ENCODE measurements around the gene NANS.
"Not testable (repeated sequence)": the region's sequence is repeated elsewhere in the genome, so short reads cannot be mapped to it uniquely, and the experiment has no call there.

The NANS gene

GRCh38 chr9:98076514-98076890 lies 20.0 kb downstream of the NANS start:
- not testable (repeated sequence) for DNase-seq (ENCODE audit: low read depth in 1 of 2, low spot score in 1 of 2)

DNA sequence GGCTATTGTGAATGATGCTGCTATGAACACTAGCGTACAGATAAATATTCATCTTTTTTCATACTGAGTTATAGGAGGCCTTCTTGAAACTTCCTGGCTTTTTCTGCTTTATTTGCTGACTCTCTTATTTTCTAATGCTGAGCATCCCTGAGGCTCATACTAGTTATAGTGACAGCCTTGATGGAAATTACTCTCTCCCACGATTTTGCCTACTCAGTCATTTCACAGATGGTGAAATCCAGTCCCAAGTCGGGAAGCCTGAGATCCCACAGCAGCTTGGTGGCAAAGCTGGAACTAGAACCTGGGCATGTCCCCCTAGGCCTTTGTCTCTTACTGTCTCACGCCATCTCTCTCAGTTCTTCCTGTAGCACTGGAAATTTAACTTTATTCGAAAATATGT lies 22.4 kb downstream of the NANS start:
- DNase-seq (ENCODE audit: low read depth in 1 of 2, low spot score in 1 of 2) = no peak

GRCh38 chr9:98080326-98080725 lies 23.8 kb downstream of the NANS start:
- DNase-seq (ENCODE audit: low read depth in 1 of 2, low spot score in 1 of 2) = no peak

GRCh38 chr9:98080780-98081179 lies 24.2 kb downstream of the NANS start:
- DNase-seq (ENCODE audit: low read depth in 1 of 2, low spot score in 1 of 2) = no peak

GRCh38 chr9:98081477-98082219 lies 25.1 kb downstream of the NANS start:
- no peak for DNase-seq (ENCODE audit: low read depth in 1 of 2, low spot score in 1 of 2)

- no peak for DNase-seq (ENCODE audit: low read depth in 1 of 2, low spot score in 1 of 2)
Observed at GRCh38 chr9:98083061-98083501, 26.5 kb downstream of the NANS start.

DNA sequence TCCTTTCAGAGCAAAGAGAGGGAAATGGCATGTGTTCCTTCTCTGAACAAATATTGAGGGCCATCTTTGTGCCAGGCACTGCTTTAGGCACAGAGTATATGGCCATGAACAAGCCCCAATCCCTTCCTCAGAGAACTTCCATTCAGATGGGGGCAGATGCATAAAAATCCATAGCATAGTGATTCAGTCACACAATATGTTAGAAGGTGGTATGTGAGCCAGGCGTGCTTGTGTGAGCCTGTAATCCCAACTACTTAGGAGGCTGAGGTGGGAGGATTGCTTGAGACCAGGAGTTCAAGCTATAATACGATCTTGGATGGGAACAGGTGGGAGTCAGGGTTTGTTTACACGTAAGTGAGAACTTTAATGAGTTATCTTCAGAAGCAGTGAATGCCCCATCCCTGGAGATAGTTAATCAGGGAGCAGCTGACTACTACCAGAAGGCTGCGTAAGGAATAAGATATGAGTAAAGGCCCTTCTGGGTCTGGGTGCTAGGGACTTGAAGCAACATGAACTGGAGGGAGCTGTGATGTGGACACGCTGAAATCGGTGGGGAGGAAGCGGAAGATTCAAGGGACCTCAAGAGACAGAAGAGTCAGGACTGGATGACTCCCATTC lies 27.1 kb downstream of the NANS start:
- no peak for DNase-seq (ENCODE audit: low read depth in 1 of 2, low spot score in 1 of 2)

- no peak for DNase-seq (ENCODE audit: low read depth in 1 of 2, low spot score in 1 of 2)
Observed at GRCh38 chr9:98084396-98084795, 27.9 kb downstream of the NANS start.

GRCh38 chr9:98085058-98085457 lies 28.5 kb downstream of the NANS start:
- DNase-seq (ENCODE audit: low read depth in 1 of 2, low spot score in 1 of 2) = no peak

- DNase-seq (ENCODE audit: low read depth in 1 of 2, low spot score in 1 of 2) = no peak
Observed at GRCh38 chr9:98085944-98086343, 29.4 kb downstream of the NANS start.

DNA sequence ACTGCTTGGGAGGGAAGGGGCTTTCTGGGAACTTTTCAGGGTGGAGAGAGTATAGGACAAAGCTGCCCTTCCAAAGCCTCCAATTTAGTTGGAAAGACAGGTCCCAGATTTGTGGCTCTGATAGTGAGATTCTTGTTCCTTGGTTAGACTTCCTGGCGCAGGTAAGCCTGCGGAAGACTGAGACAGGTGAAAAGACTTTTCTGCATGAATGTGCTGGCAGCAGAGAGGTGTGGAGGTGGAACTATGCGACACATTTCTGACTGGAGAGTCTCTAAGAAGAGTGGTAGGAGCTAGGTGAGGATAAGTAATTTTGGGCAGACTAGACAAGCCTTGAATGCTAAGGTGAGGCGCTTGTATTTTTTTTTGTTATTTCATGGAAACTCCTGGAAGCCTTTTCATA lies 29.9 kb downstream of the NANS start:
- DNase-seq (ENCODE audit: low read depth in 1 of 2, low spot score in 1 of 2) = no peak

GRCh38 chr9:98087420-98088354 lies 31.2 kb downstream of the NANS start:
- DNase-seq (ENCODE audit: low read depth in 1 of 2, low spot score in 1 of 2) = peak in 1 of 2 donors; percentile 11

DNA sequence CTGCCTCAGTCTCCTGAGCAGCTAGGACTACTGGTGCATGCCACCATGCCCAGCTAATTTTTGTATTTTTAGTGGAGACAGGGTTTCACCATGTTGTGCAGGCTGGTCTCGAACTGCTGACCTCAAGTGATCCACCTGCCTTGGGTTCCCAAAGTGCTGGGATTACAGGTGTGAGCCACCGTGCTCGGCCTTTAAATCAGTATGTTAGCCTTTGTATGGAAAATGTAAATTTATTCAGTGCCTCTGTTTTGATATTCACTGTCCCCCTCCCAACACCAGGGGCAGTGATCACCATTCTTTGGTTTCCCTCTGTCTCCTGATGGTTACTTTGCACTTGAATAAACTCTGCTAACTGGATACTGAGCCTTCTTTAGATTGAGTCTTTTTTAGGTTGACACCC lies 34.1 kb downstream of the NANS start:
- DNase-seq (ENCODE audit: low read depth in 1 of 2, low spot score in 1 of 2) = not testable (repeated sequence)

DNA sequence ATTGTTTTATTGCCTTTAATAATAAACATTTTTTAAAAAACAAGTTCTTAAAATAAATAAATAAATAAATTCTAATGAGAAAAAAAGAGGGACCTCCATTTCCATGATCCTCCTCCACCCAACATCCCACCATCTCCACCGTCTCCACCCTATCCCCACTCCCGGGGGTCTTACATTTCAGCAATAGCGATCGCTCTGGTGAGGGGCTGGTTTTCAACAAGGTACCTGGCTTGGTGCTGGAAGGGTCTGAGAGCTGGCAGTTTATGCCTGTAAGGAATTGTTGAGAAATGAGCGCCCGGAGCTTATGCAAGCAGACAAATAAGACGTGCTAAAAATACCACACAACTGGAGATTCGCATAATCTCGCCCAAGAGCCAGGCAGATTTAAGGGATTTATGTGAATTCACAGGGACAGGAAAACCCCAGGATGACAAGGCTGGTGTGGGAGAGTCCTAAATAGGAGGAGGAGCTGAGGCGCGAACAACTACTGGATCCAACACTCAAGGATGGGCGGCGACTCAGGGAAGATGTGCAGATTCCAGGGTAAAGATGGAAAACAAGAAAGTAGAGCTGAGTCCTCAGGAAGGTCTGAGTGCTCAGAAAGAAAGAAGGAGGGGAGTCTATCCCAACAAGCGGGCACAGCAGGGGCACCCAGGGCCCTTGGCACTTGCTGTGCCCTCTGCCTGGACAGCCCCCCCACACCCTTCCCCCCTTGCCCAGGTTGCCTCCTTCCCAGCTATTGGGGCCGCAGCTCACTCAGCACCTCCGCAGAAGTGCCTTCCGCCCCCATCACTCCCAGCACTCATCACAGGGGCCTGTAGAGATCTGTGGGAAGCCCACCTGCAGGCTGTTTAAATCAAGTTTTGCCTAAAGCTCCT lies 35.4 kb downstream of the NANS start:
- DNase-seq (ENCODE audit: low read depth in 1 of 2, low spot score in 1 of 2) = no peak

DNA sequence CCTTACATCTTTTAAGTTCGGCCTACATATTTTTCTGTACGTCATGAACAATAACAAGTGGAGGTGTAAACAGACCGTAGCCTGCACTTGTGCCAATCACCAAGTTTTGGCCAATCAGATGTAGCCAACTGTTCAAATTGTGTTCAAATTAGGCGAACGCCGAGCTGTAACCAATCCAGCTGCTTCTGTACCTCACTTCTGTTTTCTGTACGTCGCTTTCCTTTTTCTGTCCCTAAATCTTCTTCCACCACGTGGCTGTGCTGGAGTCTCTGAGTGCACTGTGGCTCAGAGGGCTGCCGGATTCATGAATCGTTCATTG lies 36.0 kb downstream of the NANS start:
- DNase-seq (ENCODE audit: low read depth in 1 of 2, low spot score in 1 of 2) = no peak

DNA sequence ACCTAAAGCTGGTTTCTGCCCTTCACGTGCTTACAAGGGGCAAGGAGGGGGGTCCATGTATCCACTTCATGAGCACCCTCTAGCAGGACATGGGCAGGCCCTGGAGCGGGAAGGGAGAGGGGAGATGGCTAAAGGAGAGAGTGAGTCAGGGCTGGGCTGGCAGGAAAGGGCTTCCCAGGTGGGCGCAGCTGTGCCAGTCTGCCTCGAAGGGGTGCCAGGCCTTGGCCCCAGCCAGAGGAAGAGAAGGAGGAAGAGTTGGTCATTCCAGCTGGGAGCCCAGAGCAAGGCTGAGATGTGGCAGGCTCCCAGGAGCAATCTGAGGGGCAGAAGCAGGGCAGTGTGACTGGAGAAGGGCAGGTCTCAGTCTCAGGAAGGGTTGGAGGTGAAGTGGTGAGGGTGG lies 37.8 kb downstream of the NANS start:
- no peak for DNase-seq (ENCODE audit: low read depth in 1 of 2, low spot score in 1 of 2)

DNA sequence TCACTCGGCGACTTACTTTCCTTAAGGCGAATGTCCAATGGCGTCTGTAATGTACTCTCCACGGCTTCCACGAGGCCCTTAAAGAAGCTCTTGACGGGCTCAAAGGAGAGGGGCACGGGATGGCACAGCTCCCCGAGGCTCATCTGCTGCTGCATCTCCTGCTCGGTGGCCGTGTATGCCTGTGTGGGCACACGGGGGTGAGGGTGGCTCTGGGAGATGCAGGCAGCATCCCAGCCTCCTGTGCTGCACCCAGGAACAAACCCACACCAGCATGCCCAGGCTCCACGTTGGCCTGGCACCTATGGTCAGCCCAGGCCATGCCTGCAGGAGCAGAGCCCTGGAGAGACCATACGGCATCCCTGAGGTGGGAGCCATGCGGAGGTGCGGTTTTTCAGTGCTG lies 38.3 kb downstream of the NANS start:
- DNase-seq (ENCODE audit: low read depth in 1 of 2, low spot score in 1 of 2) = no peak

GRCh38 chr9:98095401-98095800 lies 38.9 kb downstream of the NANS start:
- DNase-seq (ENCODE audit: low read depth in 1 of 2, low spot score in 1 of 2) = no peak

- no peak for DNase-seq (ENCODE audit: low read depth in 1 of 2, low spot score in 1 of 2)
Observed at GRCh38 chr9:98096091-98096490, 39.6 kb downstream of the NANS start.

DNA sequence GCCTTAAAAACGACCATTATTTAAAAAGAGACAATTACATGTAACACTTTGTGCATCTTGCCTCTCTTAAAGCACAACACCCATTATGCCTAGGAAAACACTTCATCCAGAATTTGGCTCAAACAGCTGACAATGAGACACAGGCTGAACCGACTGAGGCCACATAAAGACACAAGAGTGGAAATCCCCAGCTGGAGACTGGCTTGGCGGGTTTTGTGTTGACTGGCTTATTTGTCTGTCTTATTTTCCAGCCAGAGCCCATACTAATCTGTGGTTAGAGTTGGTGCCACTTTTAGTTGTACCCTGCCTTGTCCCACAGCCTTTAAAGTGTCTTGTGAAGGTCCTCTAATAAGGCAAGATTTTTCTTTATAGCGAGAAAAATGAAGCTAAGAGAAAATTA lies 41.3 kb downstream of the NANS start:
- DNase-seq (ENCODE audit: low read depth in 1 of 2, low spot score in 1 of 2) = peak in 1 of 2 donors; percentile 30

- no peak for DNase-seq (ENCODE audit: low read depth in 1 of 2, low spot score in 1 of 2)
Observed at GRCh38 chr9:98099346-98099745, 42.8 kb downstream of the NANS start.

Measured in activated T-helper 1 cell treated with anti-CD3 and anti-CD28 coated beads, Interleukin-2, amount 50 U/mL, for 16 hours (primary cell).